Measurements from ENCODE around the gene TLR9. TPM values are rescaled to one million over a fixed set of nuclear protein-coding genes. Genes with fewer than 3 reads are reported as not detected.

The TLR9 gene
- total and polyA plus RNA-seq, 9 of the 15 experiments (the other 6 are each of a cell fraction or from before 2014, with no cell fraction given) = not detected

- Histone ChIP-seq H3K9ac (ENCODE audit: insufficient read depth in 1 of 2, low read depth in 2 of 2, low read length in 2 of 2) (no peak overlapping the region), H3K9me1 (ENCODE audit: control insufficient read depth, insufficient read depth, low read length) (no peaks in the 10 kb centered on the region), H3K27me3 (ENCODE audit: control insufficient read depth in 2 of 2, insufficient read depth in 2 of 2, low read length in 2 of 2) (no peaks in the 10 kb centered on the region), H3K36me3 (ENCODE audit: control insufficient read depth, insufficient read depth, low read length) (peaks cover 94% of the 10 kb centered on the region), H3K4me1 (replicated peaks in 1 of 2; ENCODE audit: control insufficient read depth in 2 of 2, insufficient read depth in 2 of 2, low read length in 2 of 2) (no peaks in the 10 kb centered on the region), H4K20me1 (replicated peaks; ENCODE audit: control insufficient read depth, insufficient read depth, low read length) (no peaks in the 10 kb centered on the region), H3K79me2 (ENCODE audit: control insufficient read depth, insufficient read depth, low read length) (no peaks in the 10 kb centered on the region), H3K4me3 (no peak overlapping the region), H2AFZ (ENCODE audit: low read depth, low read length) (no peak overlapping the region), H3K9me3 (replicated peaks; ENCODE audit: control insufficient read depth, insufficient read depth, low read depth, low read length) (no peaks in the 10 kb centered on the region), H3K27ac (ENCODE audit: extremely low read depth, low read depth, low read length) (no peak overlapping the region), H3K4me2 (ENCODE audit: insufficient read depth, low read length) (no peak overlapping the region)
- 87% methylated on average over 6 of the region's 6 CpGs for WGBS (ENCODE audit: insufficient coverage, low coverage, missing lambda C conversion rate)
- POLR2A ChIA-PET = interaction anchor here (0.6 to 2.5 kb wide), 2 partner anchors 15 to 53 kb away, joined by 3 to 7 read pairs; no protein-coding TSS in a partner anchor
- no peak for DNase-seq (ENCODE audit: extremely low read depth in 1 of 4, low spot score in 3 of 4)
- no peak for FAIRE-seq
- CTCF ChIA-PET (ENCODE audit: low intra/inter-chr PET ratio) = no interaction called here
- intact Hi-C loops (cut with micrococcal nuclease) = no loop called here
- no TSS peak for BruUV-seq (replicated peaks)
- in situ Hi-C loops (cut with MboI) = no loop called here
- ATAC-seq = no peak
- TF ChIP-seq ZC3H8 (IDR thresholded peaks at IDR 0.05) (no peak), ZNF766 (CRISPR knock-in tag; conservative IDR thresholded peaks at IDR 0.05) (no peak), DPF2 (IDR thresholded peaks at IDR 0.05) (no peak), CHD7 (IDR thresholded peaks at IDR 0.05; ENCODE audit: low read depth, low read length) (no peak), MAFF (IDR thresholded peaks at IDR 0.05; ENCODE audit: low read length) (peak; percentile 10; the same call in 1 of the 2 replicates), FIP1L1 (IDR thresholded peaks at IDR 0.05; ENCODE audit: low read depth, low read length, poor library complexity, severe bottlenecking) (no peak), THRB (CRISPR knock-in tag; conservative IDR thresholded peaks at IDR 0.05) (no peak), ZNF316 (IDR thresholded peaks at IDR 0.05) (peak; percentile 57)
Measured at GRCh38 chr3:52205727-52206372, 19.6 kb downstream of the TLR9 start.

Data from K562 (cell line).